ENCODE data around the gene ARMC9.
"Not testable (repeated sequence)": the region's sequence is repeated elsewhere in the genome, so short reads cannot be mapped to it uniquely, and the experiment has no call there.

Gene ARMC9

DNA sequence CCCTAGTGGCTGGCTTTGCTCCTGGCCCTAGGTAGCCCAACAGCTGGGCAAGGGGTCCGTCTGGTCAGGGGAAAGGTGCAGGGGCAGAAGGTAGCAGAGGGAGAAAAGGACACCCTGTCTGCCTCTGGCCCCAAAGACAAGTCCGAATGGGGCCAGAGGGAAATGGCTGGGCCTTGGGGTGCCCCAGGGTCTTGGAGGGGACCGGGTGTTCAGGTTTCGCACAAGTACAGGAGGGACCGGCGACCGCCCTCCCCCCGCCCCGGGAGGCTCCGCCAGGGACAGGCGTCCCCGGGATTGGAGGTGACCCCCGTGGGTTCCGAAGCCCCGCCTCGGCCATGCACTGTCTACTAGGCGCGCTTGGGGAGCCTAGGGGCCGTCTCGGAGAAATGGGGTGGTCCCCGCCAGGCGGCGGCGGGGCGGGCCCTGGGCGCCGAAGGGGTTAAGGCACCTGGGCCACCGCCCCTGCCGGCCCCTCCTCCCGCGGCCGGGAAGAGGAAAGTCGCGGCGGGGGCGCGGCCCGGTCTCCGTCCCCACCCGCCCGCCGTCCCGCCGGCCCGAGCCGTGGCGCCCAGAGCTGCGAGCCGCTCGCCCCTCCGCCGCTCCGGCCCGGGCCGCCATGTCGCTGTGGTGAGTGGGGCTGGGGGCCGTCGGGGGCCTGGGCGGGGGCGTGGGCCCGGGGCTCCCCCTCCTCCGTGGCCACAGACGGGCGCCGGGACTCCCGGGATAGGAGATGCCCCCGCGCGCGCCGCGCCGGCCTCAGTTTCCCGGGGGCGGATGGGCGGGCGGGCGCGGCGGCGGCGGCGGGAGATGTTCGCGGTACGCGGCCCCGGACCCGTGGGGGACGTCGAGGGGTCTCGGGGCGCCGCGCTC, 197.0 kb downstream of the ARMC9 start, which contains the start of gene B3GNT7:
B3GNT7 (plus strand) TSS at position 523 of the 870 bp plus-strand sequence; CDS start at position 617, 94 bp downstream.
- no peak for DNase-seq (ENCODE audit: extremely low read depth in 1 of 2, low read depth in 1 of 2)

DNA sequence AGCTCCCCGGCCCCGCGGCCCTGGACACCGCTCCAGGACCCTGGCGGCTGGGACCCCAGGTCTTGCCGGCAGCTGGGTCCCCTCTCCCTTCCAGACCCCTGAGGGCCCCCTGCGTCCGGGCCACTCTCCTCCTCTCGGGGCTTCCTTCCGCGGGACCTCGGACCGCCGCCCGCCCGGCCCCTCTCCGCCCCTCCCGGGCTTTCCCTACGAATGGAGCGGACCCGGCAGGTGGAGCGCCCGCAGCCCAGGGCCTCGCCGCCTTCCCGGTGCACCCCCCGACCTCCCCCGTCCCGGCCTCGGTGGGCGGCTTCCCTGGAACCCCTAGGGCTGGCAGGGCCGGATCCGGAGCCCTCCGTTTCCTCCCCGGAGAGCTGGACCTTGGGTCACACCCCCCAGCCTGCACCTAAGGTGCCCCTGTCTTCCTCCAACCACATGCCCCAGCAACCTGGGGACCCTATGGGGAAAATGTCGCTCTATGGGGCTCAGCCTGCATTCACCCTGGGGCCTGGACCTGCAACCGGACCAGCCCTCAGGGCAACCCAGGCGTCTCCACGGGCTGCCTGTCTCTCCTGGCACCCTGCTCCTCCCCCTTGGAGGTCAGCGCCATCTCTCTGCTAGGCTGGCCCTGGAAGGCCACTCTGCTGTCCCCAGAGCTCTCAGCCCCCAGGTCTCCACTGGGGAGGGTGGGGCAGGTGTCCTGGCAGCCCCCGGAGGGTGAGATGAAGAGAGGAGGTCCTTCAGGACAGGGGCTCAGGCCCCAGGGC, 197.8 kb downstream of the ARMC9 start:
- no peak for DNase-seq (ENCODE audit: extremely low read depth in 1 of 2, low read depth in 1 of 2)

DNA sequence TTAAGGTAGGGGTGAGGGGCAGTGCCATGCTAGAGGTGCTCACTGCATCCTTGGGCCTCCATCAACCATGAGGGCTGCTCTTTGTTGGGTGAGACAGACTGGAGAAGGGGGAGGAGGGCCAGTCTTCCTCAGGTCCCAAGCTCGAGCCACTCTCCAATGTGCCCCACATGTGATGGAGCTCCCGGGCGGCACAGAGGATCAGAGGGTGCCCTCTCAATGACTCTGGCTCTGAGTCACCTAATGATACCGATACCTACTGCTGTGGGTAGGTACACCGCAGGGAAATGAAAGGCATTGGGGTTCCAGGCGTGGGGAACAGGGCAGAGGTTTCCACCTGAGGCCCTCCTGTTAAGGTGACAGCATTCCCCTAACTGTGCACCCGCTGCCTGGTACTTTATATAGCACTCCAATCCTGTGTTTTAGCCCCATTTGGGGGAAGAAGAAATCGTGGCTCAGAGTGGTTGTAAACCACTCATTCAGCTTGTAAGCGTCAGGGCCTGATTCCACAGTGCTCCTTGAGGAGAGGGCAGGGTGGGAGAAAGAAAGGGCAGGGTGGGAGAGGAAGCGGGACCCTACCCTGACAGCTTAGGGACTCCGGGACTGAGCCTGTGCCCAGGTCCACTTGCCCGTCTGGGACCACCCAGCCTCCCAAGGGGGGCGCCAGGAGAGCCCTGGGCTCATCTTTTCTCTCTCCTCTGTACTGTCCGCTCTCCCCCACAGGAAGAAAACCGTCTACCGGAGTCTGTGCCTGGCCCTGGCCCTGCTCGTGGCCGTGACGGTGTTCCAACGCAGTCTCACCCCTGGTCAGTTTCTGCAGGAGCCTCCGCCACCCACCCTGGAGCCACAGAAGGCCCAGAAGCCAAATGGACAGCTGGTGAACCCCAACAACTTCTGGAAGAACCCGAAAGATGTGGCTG, 198.8 kb downstream of the ARMC9 start:
- DNase-seq (ENCODE audit: extremely low read depth in 1 of 2, low read depth in 1 of 2) = peak in 1 of 2 donors; percentile 14

DNA sequence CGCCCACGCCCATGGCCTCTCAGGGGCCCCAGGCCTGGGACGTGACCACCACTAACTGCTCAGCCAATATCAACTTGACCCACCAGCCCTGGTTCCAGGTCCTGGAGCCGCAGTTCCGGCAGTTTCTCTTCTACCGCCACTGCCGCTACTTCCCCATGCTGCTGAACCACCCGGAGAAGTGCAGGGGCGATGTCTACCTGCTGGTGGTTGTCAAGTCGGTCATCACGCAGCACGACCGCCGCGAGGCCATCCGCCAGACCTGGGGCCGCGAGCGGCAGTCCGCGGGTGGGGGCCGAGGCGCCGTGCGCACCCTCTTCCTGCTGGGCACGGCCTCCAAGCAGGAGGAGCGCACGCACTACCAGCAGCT, 199.5 kb downstream of the ARMC9 start:
- DNase-seq (ENCODE audit: extremely low read depth in 1 of 2, low read depth in 1 of 2) = no peak

DNA sequence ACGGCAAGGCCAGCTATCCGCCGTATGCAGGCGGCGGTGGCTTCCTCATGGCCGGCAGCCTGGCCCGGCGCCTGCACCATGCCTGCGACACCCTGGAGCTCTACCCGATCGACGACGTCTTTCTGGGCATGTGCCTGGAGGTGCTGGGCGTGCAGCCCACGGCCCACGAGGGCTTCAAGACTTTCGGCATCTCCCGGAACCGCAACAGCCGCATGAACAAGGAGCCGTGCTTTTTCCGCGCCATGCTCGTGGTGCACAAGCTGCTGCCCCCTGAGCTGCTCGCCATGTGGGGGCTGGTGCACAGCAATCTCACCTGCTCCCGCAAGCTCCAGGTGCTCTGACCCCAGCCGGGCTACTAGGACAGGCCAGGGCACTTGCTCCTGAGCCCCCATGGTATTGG, 200.2 kb downstream of the ARMC9 start:
- no peak for DNase-seq (ENCODE audit: extremely low read depth in 1 of 2, low read depth in 1 of 2)

DNA sequence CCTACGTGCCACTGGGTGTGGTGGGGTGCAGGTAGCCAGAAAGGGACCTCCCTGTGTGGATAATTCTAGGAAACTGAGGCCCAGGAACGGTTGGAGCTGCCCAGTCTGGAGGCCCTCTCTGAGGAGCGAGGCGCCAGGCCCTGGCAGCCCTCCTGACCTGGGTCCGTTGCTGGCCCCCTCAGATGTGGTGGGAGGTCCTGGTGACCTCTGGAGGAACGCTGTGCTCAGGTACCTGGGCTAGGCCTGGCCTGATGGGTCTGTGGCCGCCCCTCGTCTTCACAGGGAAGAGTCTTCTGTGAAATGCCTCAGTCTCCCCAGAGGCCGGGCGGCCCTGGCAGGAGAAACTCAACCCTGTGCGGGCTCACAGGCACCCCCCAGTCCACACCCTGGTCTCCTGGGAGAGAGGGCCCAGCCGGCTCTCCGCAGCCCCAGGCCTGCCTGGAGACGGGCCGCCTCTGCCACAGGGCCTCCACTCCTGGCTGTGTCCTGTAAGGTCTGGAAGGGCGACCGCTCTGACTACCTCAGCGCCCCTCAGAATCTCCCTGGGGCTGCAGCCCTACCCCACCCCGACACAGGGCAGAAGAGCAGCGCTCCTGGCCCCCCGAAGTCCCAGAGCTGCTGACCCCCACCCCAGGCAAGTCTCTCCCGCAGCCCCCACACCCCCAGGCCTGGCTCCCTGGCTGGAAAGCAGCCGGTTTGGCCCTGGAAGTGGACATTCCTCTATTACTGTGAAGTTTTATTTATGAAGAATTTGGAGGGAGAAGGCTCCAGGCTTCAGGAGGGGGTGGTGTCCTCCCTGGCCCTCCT, 200.8 kb downstream of the ARMC9 start:
- DNase-seq (ENCODE audit: extremely low read depth in 1 of 2, low read depth in 1 of 2) = no peak

DNA sequence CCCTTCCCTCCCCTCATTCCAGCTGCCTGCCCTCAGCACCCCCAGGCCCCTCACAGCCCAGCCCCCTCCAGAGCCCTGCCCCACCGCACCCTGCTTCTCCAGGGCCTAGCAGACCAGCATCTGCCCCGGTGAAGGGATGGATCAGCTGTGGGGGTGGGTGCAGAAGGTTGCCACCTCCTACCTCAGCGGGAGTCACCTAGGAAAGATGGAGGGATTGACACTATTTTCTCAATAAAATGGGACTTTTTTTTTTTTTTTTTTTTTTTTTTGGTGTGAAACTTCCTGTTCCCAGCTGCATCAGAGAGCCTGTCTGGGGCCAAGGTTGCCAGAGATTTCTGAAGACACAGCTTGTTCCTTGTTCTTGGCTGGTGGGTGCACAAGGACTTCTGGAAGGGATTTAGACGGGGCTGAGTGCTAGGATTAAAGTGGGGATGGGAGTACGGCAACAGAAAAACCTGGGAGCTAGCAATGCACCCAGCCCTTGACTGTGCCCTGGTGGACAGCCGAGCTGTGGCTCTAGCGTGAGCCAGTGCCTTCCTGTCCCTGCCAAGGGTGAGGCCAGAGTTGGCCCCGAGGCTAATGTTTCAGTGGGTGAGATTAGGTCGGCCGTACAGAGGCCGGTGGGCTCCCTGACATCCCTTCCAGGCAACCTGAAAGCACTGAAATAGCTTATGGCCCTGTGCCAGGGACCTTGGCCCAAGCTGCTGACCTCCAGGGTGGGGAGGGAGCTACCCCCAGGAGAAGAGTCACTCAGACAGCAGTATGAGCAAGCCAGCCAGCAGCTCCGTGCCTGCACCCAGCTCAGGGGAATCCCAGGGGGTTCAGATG, 201.6 kb downstream of the ARMC9 start:
- no peak for DNase-seq (ENCODE audit: extremely low read depth in 1 of 2, low read depth in 1 of 2)

DNA sequence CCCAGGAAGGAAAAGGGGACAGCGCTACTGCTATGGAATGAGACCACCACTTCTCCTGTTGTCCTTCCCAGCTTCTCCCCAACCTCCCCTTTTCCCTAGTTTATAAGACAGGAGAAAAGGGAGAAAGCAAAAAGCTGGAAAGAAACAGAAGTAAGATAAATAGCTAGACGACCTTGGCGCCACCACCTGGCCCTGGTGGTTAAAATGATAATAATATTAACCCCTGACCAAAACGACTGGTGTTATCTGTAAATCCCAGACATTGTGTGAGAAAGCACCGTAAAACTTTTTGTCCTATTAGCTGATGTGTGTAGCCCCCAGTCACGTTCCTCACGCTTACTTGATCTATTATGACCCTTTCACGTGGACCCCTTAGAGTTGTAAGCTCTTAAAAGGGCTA, 202.2 kb downstream of the ARMC9 start:
- not testable (repeated sequence) for DNase-seq (ENCODE audit: extremely low read depth in 1 of 2, low read depth in 1 of 2)

DNA sequence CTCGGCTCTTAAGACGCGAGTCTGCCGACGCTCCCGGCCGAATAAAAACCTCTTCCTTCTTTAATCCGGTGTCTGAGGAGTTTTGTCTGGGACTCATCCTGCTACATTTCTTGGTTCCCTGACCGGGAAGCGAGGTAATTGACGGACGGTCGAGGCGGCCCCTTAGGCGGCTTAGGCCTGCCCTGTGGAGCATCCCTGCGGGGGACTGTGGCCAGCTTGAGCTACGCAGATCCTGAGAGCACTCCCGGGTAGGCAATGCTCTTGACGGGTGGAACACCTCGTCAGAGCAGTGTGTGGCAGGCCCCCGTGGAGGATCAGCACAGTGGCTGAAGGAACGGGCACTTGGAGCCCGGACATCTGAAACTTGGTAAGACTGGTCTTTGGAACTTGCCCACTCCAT, 202.7 kb downstream of the ARMC9 start:
- DNase-seq (ENCODE audit: extremely low read depth in 1 of 2, low read depth in 1 of 2) = not testable (repeated sequence)

DNA sequence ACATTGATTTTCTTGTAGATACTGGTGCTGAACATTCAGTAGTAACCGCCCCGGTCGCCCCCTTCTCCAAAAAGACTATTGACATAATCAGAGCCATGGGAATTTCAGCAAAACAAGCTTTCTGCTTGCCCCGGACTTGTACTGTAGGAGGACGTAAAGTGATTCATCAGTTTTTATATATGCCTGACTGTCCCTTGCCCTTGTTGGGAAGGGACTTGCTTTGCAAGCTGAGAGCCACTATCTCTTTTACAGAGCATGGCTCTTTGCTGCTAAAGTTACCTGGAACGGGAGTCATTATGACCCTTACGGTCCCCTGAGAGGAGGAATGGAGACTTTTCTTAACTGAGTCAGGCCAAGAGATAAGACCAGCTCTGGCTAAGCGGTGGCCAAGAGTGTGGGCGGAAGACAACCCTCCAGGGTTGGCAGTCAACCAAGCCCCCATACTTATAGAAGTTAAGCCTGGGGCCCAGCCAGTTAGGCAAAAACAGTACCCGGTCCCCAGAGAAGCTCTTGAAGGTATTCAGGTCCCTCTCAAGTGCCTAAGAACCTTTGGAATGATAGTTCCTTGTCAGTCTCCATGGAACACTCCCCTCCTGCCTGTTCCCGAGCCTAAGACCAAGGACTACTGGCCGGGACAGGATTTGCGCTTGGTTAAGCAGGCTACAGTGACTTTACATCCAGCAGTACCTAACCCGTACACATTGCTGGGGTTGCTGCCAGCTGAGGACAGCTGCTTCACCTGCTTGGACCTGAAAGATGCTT, 205.2 kb downstream of the ARMC9 start:
- not testable (repeated sequence) for DNase-seq (ENCODE audit: extremely low read depth in 1 of 2, low read depth in 1 of 2)

DNA sequence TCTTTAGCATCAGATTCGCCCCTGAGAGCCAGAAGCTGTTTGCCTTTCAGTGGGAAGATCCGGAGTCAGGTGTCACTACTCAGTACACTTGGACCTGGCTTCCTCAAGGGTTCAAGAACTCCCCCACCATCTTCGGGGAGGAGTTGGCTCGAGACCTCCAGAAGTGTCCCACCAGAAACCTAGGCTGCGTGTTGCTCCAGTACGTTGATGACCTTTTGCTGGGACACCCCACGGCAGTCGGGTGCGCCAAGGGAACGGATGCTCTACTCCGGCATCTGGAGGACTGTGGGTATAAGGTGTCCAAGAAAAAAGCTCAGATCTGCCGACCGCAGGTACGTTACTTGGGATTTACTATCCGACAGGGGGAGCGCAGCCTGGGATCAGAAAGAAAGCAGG, 205.8 kb downstream of the ARMC9 start:
- not testable (repeated sequence) for DNase-seq (ENCODE audit: extremely low read depth in 1 of 2, low read depth in 1 of 2)

DNA sequence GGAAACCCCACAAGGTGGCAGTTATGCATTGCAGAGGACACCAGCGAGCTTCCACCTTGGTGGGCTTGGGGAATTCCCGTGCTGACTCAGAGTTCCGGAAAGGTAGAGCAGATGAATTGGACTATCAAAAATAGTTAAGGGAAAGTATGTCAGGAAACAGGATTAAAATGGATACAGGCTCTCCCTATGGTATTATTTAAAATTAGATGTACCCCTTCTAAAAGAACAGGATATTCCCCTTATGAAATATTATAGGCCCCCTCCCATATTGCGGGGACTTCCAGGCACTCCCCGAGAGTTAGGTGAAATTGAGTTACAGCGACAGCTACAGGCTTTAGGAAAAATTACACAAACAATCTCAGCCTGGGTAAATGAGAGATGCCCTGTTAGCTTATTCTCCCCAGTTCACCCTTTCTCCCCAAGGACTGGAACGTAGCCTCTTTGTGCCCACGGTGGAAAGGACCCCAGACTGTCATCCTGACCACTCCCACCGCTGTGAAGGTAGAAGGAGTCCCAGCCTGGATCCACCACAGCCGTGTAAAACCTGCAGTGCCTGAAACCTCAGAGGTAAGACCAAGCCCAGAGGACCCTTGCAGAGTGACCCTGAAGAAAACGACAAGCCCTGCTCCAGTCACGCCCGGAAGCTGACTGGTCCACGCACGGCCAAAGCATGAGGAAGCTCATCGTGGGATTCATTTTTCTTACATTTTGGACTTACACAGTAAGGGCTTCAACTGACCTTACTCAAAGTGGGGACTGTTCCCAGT, 207.4 kb downstream of the ARMC9 start:
- peak in 1 of 2 donors; percentile 29 for DNase-seq (ENCODE audit: extremely low read depth in 1 of 2, low read depth in 1 of 2)

DNA sequence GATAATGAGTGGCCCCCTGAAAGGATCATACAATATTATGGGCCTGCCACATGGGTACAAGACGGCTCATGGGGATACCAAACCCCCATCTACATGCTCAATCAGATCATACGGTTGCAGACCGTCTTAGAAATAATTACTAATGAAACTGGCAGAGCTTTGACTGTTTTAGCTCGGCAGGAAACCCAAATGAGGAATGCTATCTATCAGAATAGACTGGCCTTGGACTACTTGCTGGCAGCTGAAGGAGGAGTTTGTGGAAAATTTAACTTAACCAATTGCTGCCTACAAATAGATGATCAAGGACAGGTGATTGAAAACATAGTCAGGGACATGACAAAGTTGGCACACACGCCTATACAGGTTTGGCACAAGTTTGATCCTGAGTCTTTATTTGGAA, 209.3 kb downstream of the ARMC9 start:
- not testable (repeated sequence) for DNase-seq (ENCODE audit: extremely low read depth in 1 of 2, low read depth in 1 of 2)

DNA sequence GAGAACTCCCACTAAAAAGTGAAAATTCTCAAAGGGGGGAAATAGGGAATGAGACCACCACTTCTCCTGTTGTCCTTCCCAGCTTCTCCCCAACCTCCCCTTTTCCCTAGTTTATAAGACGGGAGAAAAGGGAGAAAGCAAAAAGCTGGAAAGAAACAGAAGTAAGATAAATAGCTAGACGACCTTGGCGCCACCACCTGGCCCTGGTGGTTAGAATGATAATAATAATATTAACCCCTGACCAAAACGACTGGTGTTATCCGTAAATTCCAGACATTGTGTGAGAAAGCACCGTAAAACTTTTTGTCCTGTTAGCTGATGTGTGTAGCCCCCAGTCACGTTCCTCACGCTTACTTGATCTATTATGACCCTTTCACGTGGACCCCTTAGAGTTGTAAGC, 209.9 kb downstream of the ARMC9 start:
- DNase-seq (ENCODE audit: extremely low read depth in 1 of 2, low read depth in 1 of 2) = not testable (repeated sequence)

DNA sequence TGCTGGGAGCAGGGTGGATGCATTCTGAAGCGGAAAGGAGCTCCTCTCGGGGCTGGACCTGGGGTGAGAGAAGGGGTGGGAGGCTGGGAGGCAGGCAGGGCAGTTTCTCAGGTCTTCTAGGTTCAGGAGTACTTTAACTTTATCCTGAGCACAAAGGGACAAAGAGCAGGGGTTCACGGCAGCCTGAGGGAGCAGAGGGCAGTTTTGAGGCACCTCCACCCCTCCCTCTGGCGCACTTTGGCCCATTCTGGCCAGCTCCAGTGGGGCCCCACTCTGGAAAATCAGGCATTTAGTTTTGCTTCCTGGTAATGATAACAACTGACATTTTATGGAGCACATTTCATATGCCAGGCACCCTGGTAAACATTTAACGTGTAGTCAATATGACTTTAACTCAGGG, 211.3 kb downstream of the ARMC9 start:
- DNase-seq (ENCODE audit: extremely low read depth in 1 of 2, low read depth in 1 of 2) = no peak

DNA sequence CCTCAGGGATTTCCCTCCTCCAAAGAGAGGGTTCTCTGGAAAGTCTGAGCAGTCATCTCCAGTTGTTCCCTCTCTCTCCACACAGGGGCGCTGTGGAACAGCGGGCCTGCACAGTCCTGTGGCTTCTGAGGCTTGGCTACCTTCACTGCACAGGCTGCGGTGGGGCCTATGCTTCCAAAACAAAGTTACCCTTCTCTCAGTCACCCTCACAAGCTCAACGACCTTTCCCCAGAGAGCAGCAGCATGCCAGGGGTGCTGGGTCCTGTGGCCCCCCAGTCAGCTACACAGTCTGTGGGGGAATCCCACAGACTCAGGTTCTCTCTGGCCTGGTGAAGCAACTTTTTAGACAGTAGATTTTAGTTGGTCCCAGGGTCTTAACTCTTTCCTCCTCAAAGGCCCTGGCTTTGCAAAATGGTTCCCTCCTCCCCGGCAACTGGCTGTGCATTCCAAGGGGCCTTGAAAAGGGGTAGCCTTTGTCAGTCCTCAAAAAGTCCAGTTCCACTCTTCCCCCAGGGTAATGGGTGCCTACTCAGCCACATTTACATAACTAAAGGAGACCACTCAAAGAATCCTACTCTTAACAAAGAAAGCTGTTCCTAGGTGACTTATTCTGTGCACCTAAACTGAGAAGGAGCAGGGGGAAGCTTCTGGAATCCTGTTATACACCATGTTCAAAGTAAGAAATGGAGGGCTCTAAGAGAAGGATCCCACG, 212.0 kb downstream of the ARMC9 start:
- DNase-seq (ENCODE audit: extremely low read depth in 1 of 2, low read depth in 1 of 2) = no peak

DNA sequence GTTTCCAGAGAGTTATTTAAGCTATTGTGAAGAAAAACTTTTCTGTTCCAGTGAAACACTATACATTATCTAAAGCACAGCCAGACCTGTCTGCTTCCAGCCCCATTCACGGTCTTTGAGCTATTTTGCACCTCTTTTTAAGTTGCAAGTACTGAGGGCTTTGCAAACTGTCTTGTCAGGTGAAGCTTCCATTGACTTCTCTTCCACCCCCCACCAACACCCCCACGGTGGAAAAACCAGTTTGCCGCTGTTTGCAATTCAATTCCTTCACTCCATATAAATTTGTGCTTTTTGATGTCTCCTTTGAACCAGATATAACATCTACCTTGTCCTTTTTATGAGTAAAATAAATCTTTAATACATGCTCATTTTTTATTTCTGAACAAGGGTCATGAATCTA, 212.8 kb downstream of the ARMC9 start:
- DNase-seq (ENCODE audit: extremely low read depth in 1 of 2, low read depth in 1 of 2) = no peak
